Measurements from ENCODE around the gene DMC1. TPM values are rescaled to one million over a fixed set of nuclear protein-coding genes. Genes with fewer than 3 reads are reported as not detected.
A peak's percentile ranks its signal among the peaks of the same experiment; 100 is the strongest.

The DMC1 gene
- total and polyA plus RNA-seq, 8 donors, result 1.6 to 5.8 (median 4.1) TPM

DNA sequence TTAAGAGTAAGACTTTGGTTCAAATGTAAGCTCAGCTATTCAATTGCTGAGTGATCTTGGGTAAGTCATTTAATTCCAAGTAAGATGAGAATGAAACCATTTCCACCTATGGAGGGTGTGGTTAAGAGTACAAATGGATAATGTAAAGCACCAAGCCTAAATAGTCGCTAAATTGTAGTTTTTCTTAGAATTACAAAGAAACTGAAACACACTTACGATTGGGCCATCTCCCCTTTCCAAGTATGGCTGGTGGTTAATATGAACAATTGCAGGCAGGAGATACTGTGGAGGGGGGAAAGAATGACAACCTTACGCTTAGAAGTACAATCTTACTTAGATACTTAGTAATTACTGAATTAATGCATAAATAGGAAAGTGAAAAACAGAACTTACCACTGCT lies 72.1 kb downstream of the DMC1 start:
- Histone ChIP-seq H3K36me3 (peaks cover 5 to 98% of the 10 kb centered on the region in 2 donors), H3K27me3 (no peaks in the 10 kb centered on the region), H3K4me3 (no peak overlapping the region), H3K27ac (no peak overlapping the region), H3K4me1 (peaks cover 8 to 47% of the 10 kb centered on the region in 2 donors), H3K9me3 (no peaks in the 10 kb centered on the region)
- intact Hi-C loops (cut with DNase I), result no loop called here
- TF ChIP-seq, protein P1, sequence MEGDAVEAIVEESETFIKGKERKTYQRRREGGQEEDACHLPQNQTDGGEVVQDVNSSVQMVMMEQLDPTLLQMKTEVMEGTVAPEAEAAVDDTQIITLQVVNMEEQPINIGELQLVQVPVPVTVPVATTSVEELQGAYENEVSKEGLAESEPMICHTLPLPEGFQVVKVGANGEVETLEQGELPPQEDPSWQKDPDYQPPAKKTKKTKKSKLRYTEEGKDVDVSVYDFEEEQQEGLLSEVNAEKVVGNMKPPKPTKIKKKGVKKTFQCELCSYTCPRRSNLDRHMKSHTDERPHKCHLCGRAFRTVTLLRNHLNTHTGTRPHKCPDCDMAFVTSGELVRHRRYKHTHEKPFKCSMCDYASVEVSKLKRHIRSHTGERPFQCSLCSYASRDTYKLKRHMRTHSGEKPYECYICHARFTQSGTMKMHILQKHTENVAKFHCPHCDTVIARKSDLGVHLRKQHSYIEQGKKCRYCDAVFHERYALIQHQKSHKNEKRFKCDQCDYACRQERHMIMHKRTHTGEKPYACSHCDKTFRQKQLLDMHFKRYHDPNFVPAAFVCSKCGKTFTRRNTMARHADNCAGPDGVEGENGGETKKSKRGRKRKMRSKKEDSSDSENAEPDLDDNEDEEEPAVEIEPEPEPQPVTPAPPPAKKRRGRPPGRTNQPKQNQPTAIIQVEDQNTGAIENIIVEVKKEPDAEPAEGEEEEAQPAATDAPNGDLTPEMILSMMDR (IDR thresholded peaks at IDR 0.05), result no peak
- ATAC-seq (no peak), DNase-seq (no peak)

DNA sequence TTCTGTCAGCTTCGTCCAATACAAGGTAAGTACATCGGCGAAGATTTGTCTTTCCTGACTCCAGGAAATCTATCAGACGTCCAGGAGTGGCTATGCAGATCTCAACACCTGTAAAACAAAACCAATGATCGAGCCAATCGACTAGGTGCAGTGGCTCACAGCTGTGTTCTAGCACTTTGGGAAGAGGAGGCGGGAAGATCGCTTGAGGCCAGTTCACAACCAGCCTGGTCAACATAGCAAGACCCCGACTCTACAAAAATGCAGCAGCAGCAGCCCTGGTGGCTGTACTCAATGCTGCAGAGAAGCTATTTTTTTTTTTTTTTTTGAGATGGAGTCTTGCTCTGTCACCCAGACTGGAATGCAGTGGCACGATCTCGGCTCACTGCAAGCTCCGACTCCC lies 75.0 kb downstream of the DMC1 start:
- Histone ChIP-seq H3K9me3 (no peaks in the 10 kb centered on the region), H3K4me1 (peaks cover 0 to 49% of the 10 kb centered on the region in 2 donors), H3K4me3 (no peak overlapping the region), H3K36me3 (peaks cover 5 to 100% of the 10 kb centered on the region in 2 donors), H3K27me3 (no peaks in the 10 kb centered on the region), H3K27ac (no peak overlapping the region)
- ATAC-seq (no peak), DNase-seq (no peak)
- intact Hi-C loops (cut with DNase I), result no loop called here
- TF ChIP-seq, protein P1 (IDR thresholded peaks at IDR 0.05), result no peak

DNA sequence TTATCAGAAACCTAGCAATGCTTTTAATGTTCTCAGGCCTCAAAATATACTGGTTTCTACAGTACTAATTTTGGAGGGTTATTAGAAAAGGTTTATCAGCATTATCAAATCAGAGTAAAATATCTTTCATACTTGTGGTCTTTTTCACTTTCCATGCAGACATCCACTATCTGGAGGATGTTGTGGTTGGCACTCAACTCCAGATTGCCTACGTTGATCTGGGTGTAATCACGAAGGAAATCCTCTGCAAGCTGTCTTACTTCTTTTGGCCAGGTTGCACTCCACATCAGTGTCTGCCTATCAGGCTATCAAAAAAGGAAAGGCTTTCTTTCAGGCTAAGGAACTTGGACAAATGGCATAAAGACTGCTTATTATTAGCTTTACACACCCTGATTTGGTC lies 75.5 kb downstream of the DMC1 start:
- intact Hi-C loops (cut with DNase I), result no loop called here
- H3K36me3 ChIP-seq, result peaks cover 5 to 100% of the 10 kb centered on the region in 2 donors
- no peaks in the 10 kb centered on the region for H3K27me3 ChIP-seq
- no peak overlapping the region for H3K27ac ChIP-seq
- DNase-seq (no peak), ATAC-seq (no peak)
- H3K4me3 ChIP-seq, result no peak overlapping the region
- no peaks in the 10 kb centered on the region for H3K9me3 ChIP-seq
- H3K4me1 ChIP-seq, result peaks cover 0 to 47% of the 10 kb centered on the region in 2 donors
- TF ChIP-seq, protein P1 (IDR thresholded peaks at IDR 0.05), result no peak

DNA sequence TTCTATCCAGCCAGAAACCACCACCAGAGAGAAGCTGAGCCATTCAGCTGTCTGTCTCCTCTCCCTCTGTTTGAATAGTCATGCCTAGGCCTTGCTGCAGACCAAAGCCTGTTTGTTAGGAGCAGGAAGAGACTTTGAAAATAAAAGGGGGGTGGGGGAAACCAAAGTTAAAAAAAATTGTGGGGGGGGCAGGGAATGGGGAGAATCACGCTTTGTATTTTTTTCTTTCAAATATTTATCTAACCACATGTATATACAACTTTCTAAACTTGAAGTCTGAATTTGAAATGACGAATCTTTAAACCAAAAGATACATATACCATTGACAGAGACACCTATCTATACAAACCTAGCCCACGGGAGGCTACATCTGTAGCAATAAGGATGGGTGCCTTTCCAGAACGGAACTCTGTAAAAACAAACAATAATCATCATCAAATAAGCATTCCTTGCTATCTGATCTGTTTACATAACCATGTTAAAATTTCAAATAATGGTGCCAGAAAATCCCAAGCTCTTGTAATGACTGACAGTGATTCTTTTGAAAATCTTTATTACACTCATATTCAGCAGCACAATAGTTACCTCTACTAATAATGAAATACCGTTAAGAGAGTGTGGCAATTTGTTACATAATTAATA lies 78.2 kb downstream of the DMC1 start:
- Histone ChIP-seq H3K9me3 (no peaks in the 10 kb centered on the region), H3K36me3 (peaks cover 5 to 100% of the 10 kb centered on the region in 2 donors), H3K27me3 (no peaks in the 10 kb centered on the region), H3K4me3 (no peak overlapping the region), H3K27ac (no peak overlapping the region), H3K4me1 (peaks cover 0 to 38% of the 10 kb centered on the region in 2 donors)
- intact Hi-C loops (cut with DNase I), result no loop called here
- no peak for DNase-seq
- ATAC-seq, result no peak
- TF ChIP-seq, protein P1 (IDR thresholded peaks at IDR 0.05), result no peak

DNA sequence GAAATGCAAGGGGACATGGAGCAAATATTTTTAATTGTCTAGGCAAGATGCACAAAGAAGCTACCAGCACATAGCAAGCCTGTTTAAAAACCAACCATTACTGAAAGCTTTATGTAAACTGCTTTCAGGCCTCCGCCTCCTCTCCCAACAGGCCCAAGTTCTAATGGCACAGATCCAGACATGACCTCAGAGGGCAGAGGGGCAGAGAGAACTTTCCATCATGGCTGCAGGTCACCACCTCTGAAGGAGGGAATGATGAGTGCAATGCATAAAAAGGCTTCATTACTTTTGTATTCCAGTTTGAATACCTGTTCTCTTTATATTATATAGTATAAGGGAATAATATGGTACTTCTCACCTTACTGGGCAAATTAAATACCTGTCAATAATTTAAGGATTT lies 79.1 kb downstream of the DMC1 start:
- intact Hi-C loops (cut with DNase I), result no loop called here
- TF ChIP-seq, protein P1 (IDR thresholded peaks at IDR 0.05), result no peak
- H3K4me1 ChIP-seq, result peaks cover 0 to 38% of the 10 kb centered on the region in 2 donors
- peaks cover 5 to 100% of the 10 kb centered on the region in 2 donors for H3K36me3 ChIP-seq
- peak; percentile 72 for ATAC-seq
- H3K4me3 ChIP-seq, result no peak overlapping the region
- peak in 2 of 4 donors; percentile 53 for DNase-seq
- H3K27ac ChIP-seq, result peak overlapping the region; percentile 21 to 27
- no peaks in the 10 kb centered on the region for H3K27me3 ChIP-seq
- H3K9me3 ChIP-seq, result no peaks in the 10 kb centered on the region
